ENCODE data around the gene KBTBD2.
"Not testable (repeated sequence)": the region's sequence is repeated elsewhere in the genome, so short reads cannot be mapped to it uniquely, and the experiment has no call there.

The KBTBD2 gene

DNA sequence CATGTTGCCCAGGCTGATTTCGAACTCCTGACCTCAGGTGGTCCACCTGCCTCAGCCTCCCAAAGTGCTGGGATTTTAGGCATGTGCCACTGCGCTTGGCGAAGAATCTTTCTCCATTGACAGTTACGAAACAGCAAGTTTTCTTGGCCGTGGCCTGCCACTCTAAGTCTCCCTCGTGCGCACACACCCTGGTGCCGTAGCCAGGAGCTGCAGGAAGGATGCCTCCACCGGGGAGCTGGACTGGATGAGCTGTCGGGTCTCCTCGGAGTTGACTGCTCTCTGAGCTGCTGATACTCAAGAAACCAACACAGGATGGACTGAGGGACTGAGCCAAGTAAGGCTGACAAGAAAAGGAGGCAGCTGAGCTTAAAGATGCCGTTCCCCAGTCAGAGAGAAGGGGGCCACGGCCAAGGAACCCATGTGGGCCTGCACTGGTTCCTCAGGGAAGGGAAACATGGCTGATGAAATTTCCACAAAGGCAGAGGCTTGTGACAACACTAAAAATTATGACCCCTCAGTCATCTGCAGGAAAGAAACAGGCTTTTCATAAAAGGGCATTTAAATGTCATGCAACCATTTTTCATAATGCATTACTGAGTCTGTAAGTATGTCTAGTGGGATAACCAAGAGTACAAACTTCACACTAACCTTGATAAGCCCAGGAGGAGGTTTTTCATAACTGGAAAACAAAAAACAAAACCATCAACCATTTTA, 38.0 kb upstream of the KBTBD2 start:
- in situ Hi-C loops (cut with HindIII; ENCODE audit: low sequenced_read_pairs): loop anchor here (25.0 kb wide), 1 partner anchor 117 kb away; no protein-coding TSS in a partner anchor

DNA sequence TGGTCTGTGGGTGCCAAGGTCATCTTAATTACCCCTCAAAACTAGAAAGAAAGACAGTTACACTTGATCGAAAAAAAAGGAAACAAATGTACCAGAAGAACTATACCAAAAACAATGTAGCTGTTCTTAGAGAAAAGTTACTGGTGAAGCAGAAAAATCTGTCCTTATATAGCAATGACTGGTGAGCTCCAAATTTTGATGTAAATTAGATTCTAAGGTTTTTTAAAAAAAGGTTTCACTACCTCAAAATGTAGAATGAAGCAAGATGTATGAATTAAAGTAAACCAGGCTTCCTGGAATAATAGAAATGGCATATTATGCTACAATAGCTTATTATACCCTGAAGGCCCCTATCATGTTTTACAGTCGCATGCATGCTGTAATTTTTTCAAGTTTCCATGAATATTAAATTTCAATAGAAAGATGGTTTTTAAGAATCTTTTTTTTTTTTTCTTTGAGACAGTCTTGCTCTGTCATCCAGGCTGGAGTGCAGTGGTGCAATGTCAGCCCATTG, 37.3 kb upstream of the KBTBD2 start:
- no peak for TF ChIP-seq CTCF (IDR thresholded peaks at IDR 0.05; ENCODE audit: low read depth, low read length, missing control alignments)
- DNase-seq (ENCODE audit: low read depth): no peak
- in situ Hi-C loops (cut with HindIII; ENCODE audit: low sequenced_read_pairs): loop anchor here (25.0 kb wide), 1 partner anchor 117 kb away; no protein-coding TSS in a partner anchor
- no peak overlapping the region for H3K4me3 ChIP-seq (ENCODE audit: low read depth, low read length)

More for the DNA sequence above, 38.0 kb upstream of the KBTBD2 start:
- no peak for DNase-seq (ENCODE audit: low read depth)
- H3K4me3 ChIP-seq (ENCODE audit: low read depth, low read length): no peak overlapping the region
- TF ChIP-seq CTCF (IDR thresholded peaks at IDR 0.05; ENCODE audit: low read depth, low read length, missing control alignments): no peak

DNA sequence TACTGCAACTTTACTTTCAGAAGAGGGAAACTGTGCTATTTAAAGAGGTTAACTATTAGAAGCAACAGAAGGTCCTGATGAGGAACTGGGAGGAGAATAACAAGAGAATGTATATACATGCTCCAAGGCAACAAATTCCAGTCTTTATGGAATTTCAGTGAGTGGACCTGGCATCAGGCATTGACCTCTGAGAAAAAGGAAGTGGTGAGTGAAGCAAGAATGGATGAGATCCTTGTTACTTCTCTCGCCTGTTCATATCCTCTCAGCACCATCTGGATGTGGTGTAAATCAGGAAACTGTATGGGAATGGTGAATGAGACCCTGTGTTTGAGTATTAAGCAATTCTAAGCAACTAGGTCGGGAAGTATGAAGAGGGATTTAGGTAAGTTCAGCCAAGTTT, 30.3 kb upstream of the KBTBD2 start:
- in situ Hi-C loops (cut with HindIII; ENCODE audit: low sequenced_read_pairs): no loop called here
- DNase-seq (ENCODE audit: low read depth): no peak
- H3K4me3 ChIP-seq (ENCODE audit: low read depth, low read length): no peak overlapping the region
- no peak for TF ChIP-seq CTCF (IDR thresholded peaks at IDR 0.05; ENCODE audit: low read depth, low read length, missing control alignments)

DNA sequence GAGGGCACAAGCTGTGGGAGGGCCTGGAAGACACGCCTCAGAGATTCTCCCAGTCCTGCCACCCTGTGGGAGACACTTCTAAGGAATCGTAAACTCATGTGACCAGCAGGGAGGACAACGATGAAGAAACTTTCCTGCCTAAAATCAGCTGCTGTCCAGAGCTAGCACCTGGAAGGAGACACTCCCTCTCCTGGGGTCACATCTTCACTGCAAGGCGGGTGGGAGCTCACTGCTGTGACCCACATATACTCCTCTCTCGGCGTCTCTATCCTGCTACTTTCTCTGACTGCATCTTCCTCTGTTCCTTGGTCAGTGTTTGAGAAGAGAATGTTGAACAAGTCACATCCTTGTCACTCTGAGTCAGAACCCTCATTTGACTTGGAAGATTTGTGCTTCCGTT, 25.4 kb upstream of the KBTBD2 start:
- H3K4me3 ChIP-seq (ENCODE audit: low read depth, low read length); DNase-seq (ENCODE audit: low read depth); in situ Hi-C loops (cut with HindIII; ENCODE audit: low sequenced_read_pairs): not testable (repeated sequence)

DNA sequence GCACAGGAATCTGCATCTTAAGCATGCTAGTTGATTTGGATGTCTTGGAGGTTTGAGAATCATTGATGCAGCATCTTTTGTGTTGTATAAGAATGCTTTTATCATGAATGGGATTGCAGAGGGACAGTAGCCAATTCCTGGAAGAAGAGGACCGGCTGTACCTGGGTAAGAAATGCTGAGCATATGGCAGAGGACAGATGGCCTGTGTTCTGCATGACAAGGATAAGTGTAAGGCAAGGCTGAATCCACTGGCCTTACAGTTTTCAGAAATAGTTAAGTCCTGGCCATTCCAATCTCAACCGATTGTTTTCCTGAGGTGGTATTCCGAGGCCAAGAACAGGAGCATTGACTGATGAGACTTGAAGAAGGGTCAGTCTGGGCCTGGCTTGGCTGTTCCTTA, 24.4 kb upstream of the KBTBD2 start:
- H3K4me3 ChIP-seq (ENCODE audit: low read depth, low read length): no peak overlapping the region
- TF ChIP-seq CTCF (IDR thresholded peaks at IDR 0.05; ENCODE audit: low read depth, low read length, missing control alignments): no peak
- in situ Hi-C loops (cut with HindIII; ENCODE audit: low sequenced_read_pairs): no loop called here
- no peak for DNase-seq (ENCODE audit: low read depth)

GRCh38 chr7:32915041-32915536, 23.5 kb upstream of the KBTBD2 start:
- in situ Hi-C loops (cut with HindIII; ENCODE audit: low sequenced_read_pairs): no loop called here
- DNase-seq (ENCODE audit: low read depth): no peak
- TF ChIP-seq CTCF (IDR thresholded peaks at IDR 0.05; ENCODE audit: low read depth, low read length, missing control alignments): no peak
- no peak overlapping the region for H3K4me3 ChIP-seq (ENCODE audit: low read depth, low read length)

DNA sequence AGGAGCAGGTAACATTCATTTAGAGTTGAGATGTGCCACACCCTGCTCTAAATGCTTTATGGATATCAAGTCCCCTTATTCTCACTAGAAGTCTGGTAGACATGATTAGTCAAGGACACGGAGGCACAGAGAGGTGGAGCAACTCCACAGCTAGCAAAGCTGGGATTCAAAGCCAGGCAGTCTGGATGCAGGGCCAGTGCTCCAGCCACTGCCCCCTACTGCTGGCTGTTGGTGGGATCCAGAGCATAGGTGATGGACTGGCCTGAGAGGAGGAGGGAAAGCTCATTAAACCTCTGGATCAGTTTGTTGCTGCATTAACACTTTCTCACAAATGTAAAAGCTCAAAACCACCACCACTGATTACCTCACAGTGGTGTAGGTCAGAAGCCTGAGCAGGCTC, 22.6 kb upstream of the KBTBD2 start:
- in situ Hi-C loops (cut with HindIII; ENCODE audit: low sequenced_read_pairs): no loop called here
- no peak for TF ChIP-seq CTCF (IDR thresholded peaks at IDR 0.05; ENCODE audit: low read depth, low read length, missing control alignments)
- H3K4me3 ChIP-seq (ENCODE audit: low read depth, low read length): no peak overlapping the region
- no peak for DNase-seq (ENCODE audit: low read depth)
